GM19023 (cell line): ENCODE data around the gene WFIKKN1.

Experiments used
- ATAC-seq: cut with Tn5 transposase; IDR thresholded peaks from one replicate; pipeline ENCODE4 v1.9.1; 2021; ENCODE audit warnings: mild to moderate bottlenecking, moderate library complexity; ENCODE audit not compliant: unreplicated experiment

WFIKKN1 gene

GRCh38 chr16:682493-683395 lies 52.0 kb downstream of the WFIKKN1 start:
- no peak for ATAC-seq

GRCh38 chr16:683396-684070 lies 52.7 kb downstream of the WFIKKN1 start:
- no peak for ATAC-seq
